Measurements from ENCODE around the gene POLR2M.

The POLR2M gene

DNA sequence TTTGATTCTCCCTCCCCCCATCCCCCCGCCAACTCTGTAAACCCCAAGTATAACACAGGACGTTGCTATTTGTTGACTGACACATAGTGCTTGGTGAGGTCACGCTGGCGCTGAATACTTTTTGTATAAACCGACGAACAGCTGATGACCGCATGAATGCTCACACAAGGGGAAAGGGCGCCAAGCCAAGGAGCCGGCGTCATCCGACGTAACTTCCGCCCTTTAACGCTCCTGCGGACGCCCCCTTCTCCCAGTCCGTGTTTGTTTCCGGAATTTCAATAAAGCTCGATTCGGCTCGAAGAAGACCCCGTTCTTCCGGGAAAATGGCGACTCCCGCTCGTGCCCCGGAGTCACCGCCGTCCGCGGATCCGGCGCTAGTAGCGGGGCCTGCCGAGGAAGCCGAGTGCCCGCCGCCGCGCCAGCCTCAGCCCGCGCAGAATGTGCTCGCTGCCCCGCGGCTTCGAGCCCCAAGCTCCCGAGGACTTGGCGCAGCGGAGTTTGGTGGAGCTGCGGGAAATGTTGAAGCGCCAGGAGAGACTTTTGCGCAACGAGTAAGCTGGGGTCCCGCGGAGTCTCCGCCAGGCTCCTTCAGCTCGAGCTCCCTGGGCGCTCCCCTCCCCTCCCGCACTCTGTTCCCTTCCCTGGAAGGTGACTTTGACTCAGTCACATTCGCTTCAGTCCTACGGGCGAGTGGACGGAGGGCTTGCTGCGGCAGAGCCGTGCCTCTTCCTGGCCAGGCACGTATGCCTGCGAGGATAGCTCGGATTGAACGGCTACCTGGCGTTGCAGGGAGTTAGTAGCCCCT, at the start of gene POLR2M:
Gene POLR2M, plus strand, starts transcription at position 310 of the 805 bp plus-strand sequence. Its CDS starts 129 bp downstream, at position 439.
- DNase-seq, result peak; percentile 97
- peak; percentile 84 for TF ChIP-seq POLR2A (IDR thresholded peaks at IDR 0.05; ENCODE audit: low read length)
- TF ChIP-seq GATA1 (IDR thresholded peaks at IDR 0.05; ENCODE audit: low read depth, low read length), result no peak

DNA sequence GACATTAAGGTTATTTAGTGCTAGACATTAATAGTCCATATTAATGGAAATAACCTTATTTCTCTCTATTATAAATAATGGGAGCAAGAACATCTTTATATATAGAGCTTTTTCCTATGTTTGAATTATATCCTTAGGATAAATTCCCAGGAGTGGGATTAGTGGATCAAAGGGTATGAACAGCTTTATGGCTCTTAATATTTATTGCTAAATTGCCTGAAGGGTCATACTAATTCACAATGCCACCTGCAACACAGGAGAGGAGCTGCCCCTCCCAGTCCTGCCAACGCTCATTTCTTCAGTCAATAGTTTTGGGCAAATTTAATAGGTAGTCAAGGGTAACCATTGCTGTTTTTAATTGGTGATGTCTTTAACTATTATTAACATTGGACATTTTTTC, 48.9 kb upstream of the POLR2M start:
- no peak for DNase-seq
- TF ChIP-seq GATA1 (IDR thresholded peaks at IDR 0.05; ENCODE audit: low read depth, low read length) (no peak), POLR2A (IDR thresholded peaks at IDR 0.05; ENCODE audit: low read length) (no peak)

DNA sequence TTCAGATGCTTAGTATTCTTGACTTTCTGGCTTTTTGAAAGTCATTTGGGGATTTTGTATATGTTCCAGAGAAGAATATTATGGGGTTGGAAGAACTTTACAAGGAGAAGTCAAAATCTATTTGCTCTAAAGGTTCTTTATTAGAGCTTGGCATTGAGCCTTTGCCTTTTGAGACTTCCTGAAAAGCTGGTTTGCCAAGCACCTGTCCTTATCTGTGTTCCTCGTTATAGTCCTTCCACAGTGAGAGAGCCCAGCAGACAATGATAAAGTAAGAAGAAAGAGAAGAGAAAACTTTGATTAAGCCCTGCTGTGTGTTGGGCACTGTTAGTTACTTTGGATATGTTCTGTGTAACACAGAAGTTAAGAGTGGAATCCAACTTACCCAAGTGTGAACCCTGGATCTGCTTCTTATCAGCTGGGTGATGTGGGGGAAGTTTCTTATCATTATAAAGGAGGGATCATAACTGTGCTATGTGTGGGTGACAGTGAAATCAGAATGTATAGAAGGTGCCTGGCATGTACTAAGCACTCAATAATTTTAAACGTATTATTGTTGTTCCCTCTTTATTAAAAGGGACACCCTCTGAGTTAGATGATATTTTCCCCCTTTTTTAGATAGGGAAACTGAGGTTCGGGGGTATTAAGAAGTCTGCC, 44.3 kb upstream of the POLR2M start:
- TF ChIP-seq POLR2A (IDR thresholded peaks at IDR 0.05; ENCODE audit: low read length), result no peak
- TF ChIP-seq GATA1 (IDR thresholded peaks at IDR 0.05; ENCODE audit: low read depth, low read length), result no peak
- DNase-seq, result no peak

DNA sequence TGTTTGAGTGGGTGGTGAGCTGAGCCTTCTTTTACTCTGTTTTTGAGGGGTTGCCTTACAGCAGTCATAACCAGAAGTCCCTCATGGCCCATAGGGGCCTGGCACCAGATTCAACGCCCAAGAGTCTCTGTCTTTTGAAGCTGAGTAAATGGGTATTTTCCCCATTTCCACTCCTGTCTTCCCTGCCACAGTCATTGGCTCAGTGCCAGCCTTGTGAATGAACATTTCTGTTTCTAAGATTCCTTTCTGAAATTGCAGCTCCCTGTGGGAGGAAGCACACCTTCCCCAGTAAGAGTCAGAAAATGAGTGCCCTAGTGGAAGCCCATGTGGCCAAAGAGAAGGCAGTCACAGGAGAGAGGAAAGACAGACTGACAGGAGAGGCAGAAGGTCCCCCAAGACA, 43.7 kb upstream of the POLR2M start:
- TF ChIP-seq GATA1 (IDR thresholded peaks at IDR 0.05; ENCODE audit: low read depth, low read length), result no peak
- DNase-seq, result peak in 1 of 2 experiments; percentile 1

DNA sequence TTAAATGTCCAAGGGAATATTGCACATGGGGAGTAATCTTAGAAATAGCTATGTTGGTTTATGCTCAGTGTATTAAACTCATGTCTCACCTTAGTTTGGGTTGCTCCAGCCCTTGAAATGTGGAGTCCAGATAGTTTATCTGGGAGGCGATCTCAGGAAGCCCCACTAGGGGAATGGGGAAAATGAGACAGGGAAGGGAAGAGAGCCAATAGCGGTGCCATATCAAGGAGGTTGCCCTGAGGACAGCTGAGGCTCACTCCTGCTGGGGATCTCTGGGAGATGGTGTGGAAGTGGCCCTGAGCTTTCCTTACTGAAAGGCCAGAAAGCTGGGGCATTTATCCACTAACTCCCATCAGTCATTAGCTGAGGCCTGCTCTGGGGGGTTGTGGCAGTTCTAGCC, 43.3 kb upstream of the POLR2M start:
- TF ChIP-seq POLR2A (IDR thresholded peaks at IDR 0.05; ENCODE audit: low read length) (no peak), GATA1 (IDR thresholded peaks at IDR 0.05; ENCODE audit: low read depth, low read length) (no peak)
- DNase-seq, result no peak

DNA sequence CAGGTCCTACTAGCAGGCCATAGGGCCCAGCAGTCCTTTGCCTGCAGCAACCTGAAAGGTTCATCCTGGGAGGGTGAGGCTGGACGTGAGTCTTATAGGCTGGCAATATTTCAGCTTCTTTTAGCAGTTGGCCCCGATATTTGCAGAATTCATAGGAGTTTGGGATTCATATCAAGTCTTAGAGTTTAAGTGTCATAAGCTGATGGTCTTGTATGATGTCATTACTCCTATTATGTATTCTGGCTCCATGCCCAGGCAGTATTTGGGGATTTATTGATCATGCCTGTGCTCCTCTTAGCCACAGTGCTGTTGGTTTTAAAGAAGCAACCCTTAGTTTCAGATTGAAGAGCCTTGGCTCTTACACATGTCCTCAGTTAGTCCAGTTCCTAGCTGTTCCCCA, 41.3 kb upstream of the POLR2M start:
- no peak for DNase-seq
- TF ChIP-seq GATA1 (IDR thresholded peaks at IDR 0.05; ENCODE audit: low read depth, low read length), result no peak
- no peak for TF ChIP-seq POLR2A (IDR thresholded peaks at IDR 0.05; ENCODE audit: low read length)

DNA sequence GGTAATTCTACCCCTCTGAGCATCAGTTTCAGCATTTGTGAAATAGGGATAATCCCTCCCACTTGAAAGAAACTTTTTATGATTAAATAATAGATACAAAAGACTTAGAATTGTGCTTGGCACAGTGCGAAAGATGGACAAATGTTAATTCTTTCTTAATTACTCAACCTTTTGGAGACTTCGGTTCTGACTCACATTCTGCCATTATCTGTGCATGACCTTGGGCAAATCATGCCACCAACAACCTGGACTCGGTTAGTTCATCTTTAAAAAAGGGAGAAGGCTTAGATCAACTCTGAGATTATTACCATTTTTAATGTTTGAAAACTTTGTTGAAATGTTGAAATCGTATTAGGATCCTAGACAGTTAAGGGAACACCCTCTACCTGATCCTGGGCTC, 40.6 kb upstream of the POLR2M start:
- TF ChIP-seq GATA1 (IDR thresholded peaks at IDR 0.05; ENCODE audit: low read depth, low read length) (no peak), POLR2A (IDR thresholded peaks at IDR 0.05; ENCODE audit: low read length) (no peak)
- no peak for DNase-seq

DNA sequence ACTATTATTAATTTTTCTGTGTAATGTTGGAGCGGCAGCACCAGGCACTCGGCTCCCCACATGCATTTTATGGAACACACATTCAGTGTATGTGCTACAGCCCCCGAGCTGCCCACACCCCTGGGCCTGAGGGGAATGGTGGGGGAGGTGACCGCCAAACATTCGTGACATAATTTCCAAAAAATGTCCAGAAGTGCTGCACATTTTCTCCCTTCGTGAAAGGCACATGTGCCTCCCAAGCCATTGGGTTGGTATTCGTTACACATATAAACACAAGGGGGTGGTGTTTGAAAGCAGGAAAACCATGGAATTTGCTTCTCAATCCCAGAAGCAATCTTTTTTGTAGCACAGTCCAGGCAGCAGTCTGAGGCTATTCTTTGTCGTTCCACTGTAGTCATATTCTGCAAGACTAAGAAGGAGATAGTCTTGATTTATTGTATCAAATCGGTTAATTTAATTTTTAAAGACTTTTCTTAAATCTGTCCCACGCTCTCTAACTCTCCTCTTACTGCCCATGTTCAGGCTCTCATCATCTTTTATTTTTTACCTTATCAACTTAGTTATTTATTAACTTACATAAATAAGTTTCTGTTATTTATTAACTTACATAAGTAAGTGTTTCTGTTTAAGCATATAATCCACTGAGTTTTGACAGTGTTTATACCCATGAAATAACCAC, 39.2 kb upstream of the POLR2M start:
- TF ChIP-seq GATA1 (IDR thresholded peaks at IDR 0.05; ENCODE audit: low read depth, low read length) (no peak), POLR2A (IDR thresholded peaks at IDR 0.05; ENCODE audit: low read length) (no peak)
- no peak for DNase-seq

DNA sequence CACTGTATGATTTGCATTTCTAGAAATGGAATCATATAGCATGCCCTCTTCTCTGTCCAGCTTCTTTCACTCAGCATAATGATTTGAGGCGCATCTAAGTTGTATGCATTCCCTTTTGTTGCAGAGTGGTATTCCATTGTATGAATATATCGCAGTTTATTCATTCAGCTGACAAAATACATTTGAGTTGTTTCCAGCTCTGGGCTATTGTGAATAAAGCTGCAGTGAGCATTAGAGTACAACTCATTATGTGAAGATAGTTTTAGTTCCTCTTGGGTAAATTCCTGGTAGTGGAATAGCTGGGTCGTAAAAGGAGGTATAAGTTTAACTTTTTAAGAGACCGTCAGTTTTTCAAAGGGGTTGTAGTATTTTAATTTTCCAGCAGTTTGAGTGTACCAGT, 38.5 kb upstream of the POLR2M start:
- TF ChIP-seq POLR2A (IDR thresholded peaks at IDR 0.05; ENCODE audit: low read length) (no peak), GATA1 (IDR thresholded peaks at IDR 0.05; ENCODE audit: low read depth, low read length) (no peak)
- DNase-seq, result no peak

DNA sequence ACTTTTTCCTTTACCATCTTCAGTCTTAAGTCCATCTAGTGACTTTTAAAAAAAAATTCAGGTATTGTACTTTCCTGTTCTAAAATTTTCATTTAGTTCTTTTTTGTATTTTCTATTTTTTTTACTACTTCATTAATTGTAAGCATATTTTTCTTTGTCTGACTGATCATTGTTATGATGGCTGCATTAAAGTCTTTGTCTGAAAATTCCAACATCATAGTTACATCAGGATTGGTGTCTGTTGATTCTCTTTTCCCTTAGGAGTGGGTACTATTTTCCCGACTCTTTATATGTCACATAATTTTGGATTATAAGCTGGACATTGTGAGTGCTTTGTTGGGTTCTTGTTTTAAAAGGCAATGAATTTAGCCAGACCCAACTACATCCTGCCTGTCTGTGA, 34.9 kb upstream of the POLR2M start:
- TF ChIP-seq POLR2A (IDR thresholded peaks at IDR 0.05; ENCODE audit: low read length), result no peak
- no peak for TF ChIP-seq GATA1 (IDR thresholded peaks at IDR 0.05; ENCODE audit: low read depth, low read length)

DNA sequence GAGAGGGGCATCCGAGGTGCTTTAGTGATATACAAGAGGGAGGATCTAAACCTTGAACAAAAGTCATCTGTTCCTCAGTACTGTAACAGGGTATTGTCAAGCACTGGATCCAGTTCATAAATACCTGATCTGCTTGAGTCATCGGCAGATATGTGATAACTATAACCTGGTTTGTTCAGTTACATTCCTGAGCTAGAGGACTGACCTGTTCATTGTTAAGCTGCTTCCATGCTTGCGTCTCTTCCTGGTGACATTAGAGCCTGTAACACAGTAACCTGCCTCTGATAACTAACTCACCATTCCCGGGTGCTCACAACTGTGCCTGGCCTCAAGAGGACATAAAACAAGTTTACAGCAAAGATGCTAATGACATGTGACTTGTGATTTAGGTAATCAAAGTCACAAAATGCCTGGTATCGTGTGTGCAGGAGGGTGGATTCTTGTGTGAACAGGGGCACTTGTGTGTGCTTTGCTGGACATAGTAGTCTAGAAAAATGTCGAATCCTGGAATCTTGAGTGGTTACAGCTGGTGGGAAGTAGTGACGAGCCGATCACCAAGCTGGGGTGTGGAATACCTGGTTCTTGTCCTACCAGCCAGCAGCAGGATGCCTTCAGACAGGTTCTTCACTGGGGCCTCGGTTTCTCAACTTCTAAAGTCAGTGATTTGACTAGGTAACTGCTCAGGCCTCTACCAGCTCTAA, 30.9 kb upstream of the POLR2M start:
- TF ChIP-seq POLR2A (IDR thresholded peaks at IDR 0.05; ENCODE audit: low read length) (no peak), GATA1 (IDR thresholded peaks at IDR 0.05; ENCODE audit: low read depth, low read length) (no peak)
- no peak for DNase-seq

More for the DNA sequence above, 34.9 kb upstream of the POLR2M start:
- DNase-seq, result no peak

DNA sequence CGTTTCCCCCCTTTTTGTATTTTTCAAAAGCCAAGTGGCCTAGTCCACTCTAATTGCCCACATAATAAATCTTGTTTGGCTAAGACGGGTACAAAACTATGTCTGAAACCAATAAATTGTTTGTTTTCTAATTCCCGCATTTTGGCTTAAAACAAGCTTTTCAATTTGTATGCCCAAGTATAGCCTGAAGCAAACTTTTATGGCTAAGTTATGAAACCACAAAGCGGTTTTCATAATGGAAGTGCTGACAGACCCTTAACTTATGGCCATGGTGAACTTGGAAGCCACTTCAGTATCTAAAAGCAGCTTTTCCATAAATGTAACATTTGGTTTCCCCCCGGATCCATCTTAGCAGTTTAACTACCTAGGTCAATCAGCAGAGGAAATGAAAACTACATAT, 29.9 kb upstream of the POLR2M start:
- no peak for DNase-seq
- TF ChIP-seq GATA1 (IDR thresholded peaks at IDR 0.05; ENCODE audit: low read depth, low read length), result no peak
- TF ChIP-seq POLR2A (IDR thresholded peaks at IDR 0.05; ENCODE audit: low read length), result no peak

DNA sequence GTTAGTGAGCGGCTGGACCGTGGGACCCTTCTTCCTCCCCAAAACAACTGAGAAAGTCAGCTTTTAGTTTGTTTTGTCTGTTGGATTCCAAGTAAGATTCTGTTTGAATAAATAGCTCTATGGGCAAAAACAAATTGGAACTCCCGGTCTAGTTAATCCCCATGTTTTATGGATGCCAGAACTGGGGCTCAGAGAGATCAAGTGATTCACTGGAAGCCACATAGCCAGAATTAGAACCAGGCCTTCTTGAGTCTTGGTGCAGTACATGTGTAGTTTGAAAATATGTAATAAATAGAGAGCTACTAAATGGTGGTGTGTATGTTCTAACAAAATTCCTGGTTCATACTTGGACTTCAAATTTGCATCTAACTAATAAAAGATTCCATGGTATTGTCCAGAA, 29.3 kb upstream of the POLR2M start:
- DNase-seq, result no peak
- no peak for TF ChIP-seq POLR2A (IDR thresholded peaks at IDR 0.05; ENCODE audit: low read length)
- TF ChIP-seq GATA1 (IDR thresholded peaks at IDR 0.05; ENCODE audit: low read depth, low read length), result no peak

DNA sequence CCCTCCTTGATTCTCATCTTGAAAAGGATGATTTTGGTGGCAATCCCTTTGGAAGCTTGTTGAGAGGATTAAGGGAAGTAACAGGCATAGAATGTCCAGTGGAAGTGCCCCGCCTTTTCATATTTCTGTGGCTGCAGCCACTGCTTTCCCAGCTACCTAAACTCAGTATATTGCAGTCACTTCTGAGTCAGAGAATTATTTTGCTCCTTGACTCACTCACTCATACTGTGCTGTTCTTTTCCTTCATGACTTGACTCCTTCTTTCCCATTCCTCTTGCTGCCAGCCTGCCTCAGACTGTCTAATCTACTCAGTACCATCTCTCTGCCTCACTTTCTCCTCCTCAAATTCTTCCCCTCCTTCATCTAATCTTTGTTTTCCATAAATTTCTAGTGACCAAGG, 26.5 kb upstream of the POLR2M start:
- DNase-seq, result no peak
- TF ChIP-seq POLR2A (IDR thresholded peaks at IDR 0.05; ENCODE audit: low read length), result no peak
- no peak for TF ChIP-seq GATA1 (IDR thresholded peaks at IDR 0.05; ENCODE audit: low read depth, low read length)
